Breast epithelium (tissue), 3 donors: ENCODE results near the gene TXNL4A.

Source experiments
- CTCF ChIP-seq, 3 donors: fragments of 450-650 bp; IDR thresholded peaks; one replicate each; pipeline ENCODE4 v1.5.1; 2016 to 2017; ENCODE audit warnings: antibody characterized with exemption in 3 of 3, mild to moderate bottlenecking in 3 of 3, moderate library complexity in 3 of 3
- POLR2A ChIP-seq: fragments of 450-650 bp; IDR thresholded peaks from one replicate; pipeline ENCODE4 v1.6.1; 2016; ENCODE audit warnings: antibody characterized with exemption, mild to moderate bottlenecking, moderate library complexity
- POLR2AphosphoS5 ChIP-seq, 3 donors: sonication (generic); formaldehyde crosslinking; IDR thresholded peaks; one replicate each; pipeline ENCODE4 v1.6.1; 2017; ENCODE audit warnings: antibody characterized with exemption in 3 of 3

GRCh38 chr18:79988451-79989194, at the start of gene TXNL4A:
- TF ChIP-seq CTCF (IDR thresholded peaks at IDR 0.05) = peak in 1 of 3 donors; percentile 14
- TF ChIP-seq POLR2AphosphoS5 (IDR thresholded peaks at IDR 0.05) = peak; percentile 58 to 94 (median 94)
- peak; percentile 48 for TF ChIP-seq POLR2A
